ENCODE data around the gene XYLT2.

The XYLT2 gene

DNA sequence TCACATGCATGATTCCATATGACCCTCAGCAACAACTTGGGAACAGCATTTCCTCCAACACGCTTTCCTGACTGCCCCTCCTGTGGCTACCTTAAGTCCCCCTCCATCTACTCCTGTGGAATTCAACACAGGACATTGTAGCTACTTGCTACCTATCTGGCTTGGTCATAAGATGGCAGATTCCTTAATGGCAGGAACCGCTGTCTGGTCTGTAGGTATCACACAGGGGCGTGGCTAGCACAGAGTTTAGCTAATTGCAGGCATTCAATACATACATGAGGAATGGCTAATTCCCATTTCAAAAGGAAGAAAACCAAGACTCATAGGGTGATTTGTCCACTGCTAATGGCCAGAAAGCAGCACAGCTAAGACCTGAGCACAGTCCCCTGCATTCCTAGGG is 42.8 kb downstream of the XYLT2 start:
- Histone ChIP-seq H3K27me3 (ENCODE audit: insufficient read depth, poor library complexity, severe bottlenecking) (no peaks in the 10 kb centered on the region), H3K4me1 (ENCODE audit: insufficient read depth, poor library complexity, severe bottlenecking) (peaks cover 18% of the 10 kb centered on the region), H3K36me3 (ENCODE audit: low read depth) (peaks cover 98% of the 10 kb centered on the region), H3K9me3 (ENCODE audit: severe bottlenecking) (no peaks in the 10 kb centered on the region), H3K4me3 (ENCODE audit: severe bottlenecking) (no peak overlapping the region), H3K27ac (ENCODE audit: poor library complexity, severe bottlenecking) (no peak overlapping the region)
- no peak for ATAC-seq (ENCODE audit: low read depth)
- TF ChIP-seq, protein P1, sequence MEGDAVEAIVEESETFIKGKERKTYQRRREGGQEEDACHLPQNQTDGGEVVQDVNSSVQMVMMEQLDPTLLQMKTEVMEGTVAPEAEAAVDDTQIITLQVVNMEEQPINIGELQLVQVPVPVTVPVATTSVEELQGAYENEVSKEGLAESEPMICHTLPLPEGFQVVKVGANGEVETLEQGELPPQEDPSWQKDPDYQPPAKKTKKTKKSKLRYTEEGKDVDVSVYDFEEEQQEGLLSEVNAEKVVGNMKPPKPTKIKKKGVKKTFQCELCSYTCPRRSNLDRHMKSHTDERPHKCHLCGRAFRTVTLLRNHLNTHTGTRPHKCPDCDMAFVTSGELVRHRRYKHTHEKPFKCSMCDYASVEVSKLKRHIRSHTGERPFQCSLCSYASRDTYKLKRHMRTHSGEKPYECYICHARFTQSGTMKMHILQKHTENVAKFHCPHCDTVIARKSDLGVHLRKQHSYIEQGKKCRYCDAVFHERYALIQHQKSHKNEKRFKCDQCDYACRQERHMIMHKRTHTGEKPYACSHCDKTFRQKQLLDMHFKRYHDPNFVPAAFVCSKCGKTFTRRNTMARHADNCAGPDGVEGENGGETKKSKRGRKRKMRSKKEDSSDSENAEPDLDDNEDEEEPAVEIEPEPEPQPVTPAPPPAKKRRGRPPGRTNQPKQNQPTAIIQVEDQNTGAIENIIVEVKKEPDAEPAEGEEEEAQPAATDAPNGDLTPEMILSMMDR (IDR thresholded peaks at IDR 0.05; ENCODE audit: poor library complexity, severe bottlenecking), result no peak
- DNase-seq (ENCODE audit: low spot score), result no peak

DNA sequence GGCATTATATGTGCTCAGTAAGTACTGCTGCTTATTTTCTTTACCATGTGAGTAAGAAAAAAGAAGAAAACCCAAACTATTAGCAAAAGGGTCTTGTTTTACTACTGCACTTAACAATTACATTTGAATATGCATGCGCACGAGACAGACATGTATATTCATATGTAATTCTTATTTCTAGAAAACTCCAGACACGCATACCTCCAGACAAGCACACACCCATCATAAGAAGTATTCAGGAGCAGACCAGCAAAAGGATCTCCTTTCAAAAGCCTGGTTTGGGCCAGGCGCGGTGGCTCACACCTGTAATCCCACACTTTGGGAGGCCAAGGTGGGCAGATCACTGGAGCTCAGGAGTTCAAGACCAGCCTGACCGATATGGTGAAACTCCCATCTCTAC is 43.6 kb downstream of the XYLT2 start:
- Histone ChIP-seq H3K27ac (ENCODE audit: poor library complexity, severe bottlenecking) (no peak overlapping the region), H3K9me3 (ENCODE audit: severe bottlenecking) (no peaks in the 10 kb centered on the region), H3K4me3 (ENCODE audit: severe bottlenecking) (no peak overlapping the region), H3K4me1 (ENCODE audit: insufficient read depth, poor library complexity, severe bottlenecking) (peaks cover 18% of the 10 kb centered on the region), H3K36me3 (ENCODE audit: low read depth) (peaks cover 98% of the 10 kb centered on the region), H3K27me3 (ENCODE audit: insufficient read depth, poor library complexity, severe bottlenecking) (no peaks in the 10 kb centered on the region)
- TF ChIP-seq, protein P1 (IDR thresholded peaks at IDR 0.05; ENCODE audit: poor library complexity, severe bottlenecking), result no peak
- ATAC-seq (ENCODE audit: low read depth), result no peak
- no peak for DNase-seq (ENCODE audit: low spot score)

DNA sequence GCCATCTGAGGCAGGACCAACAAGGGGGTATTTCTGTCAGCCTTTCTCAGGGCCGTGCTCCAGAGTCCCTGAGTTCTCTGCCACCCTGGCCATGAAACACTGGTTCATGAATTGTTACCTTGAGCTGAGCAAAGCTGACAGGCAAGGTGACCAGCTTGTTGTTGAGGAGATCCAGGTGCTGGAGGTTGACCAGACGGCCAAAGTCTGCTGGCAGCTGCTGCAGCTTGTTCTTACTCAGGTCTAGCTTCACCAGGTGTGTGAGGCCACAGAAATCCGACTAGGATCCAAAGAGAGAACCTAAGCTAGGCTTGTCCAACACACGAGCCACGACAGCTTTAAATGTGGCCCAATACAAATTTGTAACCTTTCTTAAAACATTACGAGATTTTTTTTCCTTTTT is 46.7 kb downstream of the XYLT2 start:
- Histone ChIP-seq H3K4me3 (ENCODE audit: severe bottlenecking) (no peak overlapping the region), H3K9me3 (ENCODE audit: severe bottlenecking) (no peaks in the 10 kb centered on the region), H3K4me1 (ENCODE audit: insufficient read depth, poor library complexity, severe bottlenecking) (peaks cover 27% of the 10 kb centered on the region), H3K36me3 (ENCODE audit: low read depth) (peaks cover 87% of the 10 kb centered on the region), H3K27me3 (ENCODE audit: insufficient read depth, poor library complexity, severe bottlenecking) (no peaks in the 10 kb centered on the region), H3K27ac (ENCODE audit: poor library complexity, severe bottlenecking) (peak overlapping the region; percentile 70)
- no peak for ATAC-seq (ENCODE audit: low read depth)
- TF ChIP-seq, protein P1 (IDR thresholded peaks at IDR 0.05; ENCODE audit: poor library complexity, severe bottlenecking), result no peak
- DNase-seq (ENCODE audit: low spot score), result no peak

DNA sequence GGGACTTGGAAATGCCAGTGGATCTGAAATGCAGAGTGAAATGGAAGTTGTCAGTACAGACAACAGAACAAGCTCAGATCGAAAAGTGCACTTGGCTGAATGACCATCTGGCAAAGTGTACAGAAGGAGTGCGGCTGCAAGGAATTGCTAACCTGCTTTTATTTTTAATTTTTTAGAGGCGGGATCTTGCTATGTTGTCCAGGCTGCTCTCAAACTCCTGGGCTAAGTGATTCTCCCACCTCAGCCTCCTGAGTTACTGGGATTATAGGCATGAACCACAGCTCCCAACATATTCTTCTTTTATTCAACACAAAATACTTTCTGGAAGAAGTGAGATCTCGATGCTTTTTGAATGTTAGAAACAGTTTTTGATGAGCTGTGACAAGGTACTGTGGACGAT is 47.8 kb downstream of the XYLT2 start:
- peak overlapping the region; percentile 70 for H3K27ac ChIP-seq (ENCODE audit: poor library complexity, severe bottlenecking)
- H3K27me3 ChIP-seq (ENCODE audit: insufficient read depth, poor library complexity, severe bottlenecking), result no peaks in the 10 kb centered on the region
- H3K9me3 ChIP-seq (ENCODE audit: severe bottlenecking), result no peaks in the 10 kb centered on the region
- H3K36me3 ChIP-seq (ENCODE audit: low read depth), result peaks cover 77% of the 10 kb centered on the region
- H3K4me3 ChIP-seq (ENCODE audit: severe bottlenecking), result no peak overlapping the region
- no peak for DNase-seq (ENCODE audit: low spot score)
- no peak for ATAC-seq (ENCODE audit: low read depth)
- peaks cover 27% of the 10 kb centered on the region for H3K4me1 ChIP-seq (ENCODE audit: insufficient read depth, poor library complexity, severe bottlenecking)
- TF ChIP-seq, protein P1 (IDR thresholded peaks at IDR 0.05; ENCODE audit: poor library complexity, severe bottlenecking), result no peak

DNA sequence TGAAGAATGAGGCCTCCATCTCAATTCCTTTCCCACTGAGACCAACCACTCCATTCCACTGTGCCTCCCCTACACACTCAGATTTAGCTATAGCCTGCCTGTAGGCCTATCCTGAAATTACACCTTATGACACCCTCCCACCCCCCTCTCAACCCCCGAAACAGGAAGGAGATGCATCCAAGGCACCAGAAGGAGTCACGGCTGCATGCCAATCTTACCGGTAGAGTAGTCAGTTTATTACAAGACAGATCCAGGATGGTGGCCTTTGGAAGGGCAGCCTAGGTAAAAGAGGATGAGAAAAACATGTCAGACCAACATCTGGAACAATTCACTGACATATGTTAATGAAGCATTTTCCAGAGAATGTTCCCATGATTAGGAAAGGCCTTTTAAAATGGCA is 48.8 kb downstream of the XYLT2 start:
- no peaks in the 10 kb centered on the region for H3K9me3 ChIP-seq (ENCODE audit: severe bottlenecking)
- DNase-seq (ENCODE audit: low spot score) (no peak), ATAC-seq (ENCODE audit: low read depth) (no peak)
- TF ChIP-seq, protein P1 (IDR thresholded peaks at IDR 0.05; ENCODE audit: poor library complexity, severe bottlenecking), result no peak
- H3K27ac ChIP-seq (ENCODE audit: poor library complexity, severe bottlenecking), result peak overlapping the region; percentile 70
- peaks cover 27% of the 10 kb centered on the region for H3K4me1 ChIP-seq (ENCODE audit: insufficient read depth, poor library complexity, severe bottlenecking)
- peaks cover 66% of the 10 kb centered on the region for H3K36me3 ChIP-seq (ENCODE audit: low read depth)
- no peak overlapping the region for H3K4me3 ChIP-seq (ENCODE audit: severe bottlenecking)
- H3K27me3 ChIP-seq (ENCODE audit: insufficient read depth, poor library complexity, severe bottlenecking), result no peaks in the 10 kb centered on the region

Data from RWPE2 (cell line).